ENCODE data around the gene IL15.
A peak's percentile ranks its signal among the peaks of the same experiment; 100 is the strongest.
"Not testable (repeated sequence)": the region's sequence is repeated elsewhere in the genome, so short reads cannot be mapped to it uniquely, and the experiment has no call there.

The IL15 gene, protein sequence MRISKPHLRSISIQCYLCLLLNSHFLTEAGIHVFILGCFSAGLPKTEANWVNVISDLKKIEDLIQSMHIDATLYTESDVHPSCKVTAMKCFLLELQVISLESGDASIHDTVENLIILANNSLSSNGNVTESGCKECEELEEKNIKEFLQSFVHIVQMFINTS

DNA sequence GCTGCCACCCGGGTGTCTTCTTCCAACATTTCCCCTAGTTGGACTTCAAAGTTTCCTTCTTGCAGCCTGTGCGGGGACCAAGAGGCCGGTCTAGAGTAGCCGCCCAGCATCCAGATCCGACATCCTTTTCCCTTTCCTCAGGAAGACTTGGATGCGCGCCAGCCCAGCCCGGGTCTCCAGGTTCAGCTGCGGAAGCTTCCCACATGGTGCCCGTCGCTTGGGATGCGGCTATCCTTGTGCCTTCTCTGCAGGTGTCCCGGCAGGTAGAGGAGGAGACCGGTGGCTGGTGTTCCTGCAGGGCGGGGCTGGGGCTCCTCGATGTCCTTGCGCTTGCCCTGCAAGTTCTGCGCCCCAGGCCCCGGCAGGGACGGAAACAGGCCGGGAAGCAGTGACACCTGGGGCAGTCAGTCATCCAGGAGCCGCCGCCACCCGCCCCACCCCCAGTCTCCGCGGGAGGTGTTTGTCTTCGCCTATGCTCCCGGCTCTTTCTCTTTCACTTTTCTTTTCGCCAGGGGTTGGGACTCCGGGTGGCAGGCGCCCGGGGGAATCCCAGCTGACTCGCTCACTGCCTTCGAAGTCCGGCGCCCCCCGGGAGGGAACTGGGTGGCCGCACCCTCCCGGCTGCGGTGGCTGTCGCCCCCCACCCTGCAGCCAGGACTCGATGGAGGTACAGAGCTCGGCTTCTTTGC, at the start of gene IL15:
Gene IL15 (plus strand): TSS at position 502 of the 689 bp plus-strand sequence. CDS start 82,882 bp downstream, outside the sequence.
- H3K27ac ChIP-seq: no peak within 1 kb of the TSS
- H3K4me1 ChIP-seq (ENCODE audit: control insufficient read depth in 1 of 2, insufficient read depth in 1 of 2, low read depth in 1 of 2, low read length in 1 of 2): peaks cover 0 to 5% of the 10 kb centered on the region in 2 experiments
- TF ChIP-seq, protein P1, sequence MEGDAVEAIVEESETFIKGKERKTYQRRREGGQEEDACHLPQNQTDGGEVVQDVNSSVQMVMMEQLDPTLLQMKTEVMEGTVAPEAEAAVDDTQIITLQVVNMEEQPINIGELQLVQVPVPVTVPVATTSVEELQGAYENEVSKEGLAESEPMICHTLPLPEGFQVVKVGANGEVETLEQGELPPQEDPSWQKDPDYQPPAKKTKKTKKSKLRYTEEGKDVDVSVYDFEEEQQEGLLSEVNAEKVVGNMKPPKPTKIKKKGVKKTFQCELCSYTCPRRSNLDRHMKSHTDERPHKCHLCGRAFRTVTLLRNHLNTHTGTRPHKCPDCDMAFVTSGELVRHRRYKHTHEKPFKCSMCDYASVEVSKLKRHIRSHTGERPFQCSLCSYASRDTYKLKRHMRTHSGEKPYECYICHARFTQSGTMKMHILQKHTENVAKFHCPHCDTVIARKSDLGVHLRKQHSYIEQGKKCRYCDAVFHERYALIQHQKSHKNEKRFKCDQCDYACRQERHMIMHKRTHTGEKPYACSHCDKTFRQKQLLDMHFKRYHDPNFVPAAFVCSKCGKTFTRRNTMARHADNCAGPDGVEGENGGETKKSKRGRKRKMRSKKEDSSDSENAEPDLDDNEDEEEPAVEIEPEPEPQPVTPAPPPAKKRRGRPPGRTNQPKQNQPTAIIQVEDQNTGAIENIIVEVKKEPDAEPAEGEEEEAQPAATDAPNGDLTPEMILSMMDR (IDR thresholded peaks at IDR 0.05): no peak
- no peaks in the 10 kb centered on the region for H3K36me3 ChIP-seq
- peak within 1 kb of the TSS; percentile 53 to 55 for H3K4me3 ChIP-seq (ENCODE audit: low read depth in 1 of 2, low read length in 1 of 2)
- no peaks in the 10 kb centered on the region for H3K9me3 ChIP-seq
- peaks cover 68% of the 10 kb centered on the region for H3K27me3 ChIP-seq

- Histone ChIP-seq H3K4me3 (ENCODE audit: low read depth in 1 of 2, low read length in 1 of 2) (no peak overlapping the region), H3K9me3 (no peaks in the 10 kb centered on the region), H3K4me1 (ENCODE audit: control insufficient read depth in 1 of 2, insufficient read depth in 1 of 2, low read depth in 1 of 2, low read length in 1 of 2) (no peaks in the 10 kb centered on the region), H3K36me3 (no peaks in the 10 kb centered on the region), H3K27ac (no peak overlapping the region), H3K27me3 (no peaks in the 10 kb centered on the region)
- TF ChIP-seq, protein P1 (IDR thresholded peaks at IDR 0.05): no peak
Measured at GRCh38 chr4:141587897-141588296, 48.5 kb upstream of the IL15 start.

- Histone ChIP-seq H3K27me3 (no peaks in the 10 kb centered on the region), H3K36me3 (no peaks in the 10 kb centered on the region), H3K4me1 (ENCODE audit: control insufficient read depth in 1 of 2, insufficient read depth in 1 of 2, low read depth in 1 of 2, low read length in 1 of 2) (no peaks in the 10 kb centered on the region), H3K4me3 (ENCODE audit: low read depth in 1 of 2, low read length in 1 of 2) (no peak overlapping the region), H3K27ac (no peak overlapping the region), H3K9me3 (no peaks in the 10 kb centered on the region)
- TF ChIP-seq, protein P1 (IDR thresholded peaks at IDR 0.05): no peak
Measured at GRCh38 chr4:141595531-141595930, 40.9 kb upstream of the IL15 start.

DNA sequence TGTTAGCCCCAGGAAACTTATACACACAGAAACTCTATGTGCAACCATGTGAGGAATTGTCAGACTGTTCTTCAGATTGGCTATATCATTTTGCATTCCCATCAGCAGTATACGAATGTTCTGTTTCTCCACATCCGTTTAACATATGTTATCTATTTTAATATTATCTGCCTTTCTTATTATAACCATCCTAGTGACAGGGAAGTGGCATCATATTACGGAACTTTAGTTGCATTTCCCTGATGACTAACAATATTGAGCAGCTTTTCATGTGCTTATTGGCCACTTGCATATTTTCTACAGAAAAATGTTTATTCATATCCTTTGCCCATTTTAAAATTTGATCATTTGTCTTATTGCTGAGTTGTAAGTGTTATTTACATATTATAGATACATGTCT, 36.5 kb upstream of the IL15 start:
- H3K36me3 ChIP-seq: no peaks in the 10 kb centered on the region
- TF ChIP-seq, protein P1 (IDR thresholded peaks at IDR 0.05): no peak
- H3K27me3 ChIP-seq: no peaks in the 10 kb centered on the region
- H3K27ac ChIP-seq: no peak overlapping the region
- no peaks in the 10 kb centered on the region for H3K4me1 ChIP-seq (ENCODE audit: control insufficient read depth in 1 of 2, insufficient read depth in 1 of 2, low read depth in 1 of 2, low read length in 1 of 2)
- no peaks in the 10 kb centered on the region for H3K9me3 ChIP-seq
- no peak overlapping the region for H3K4me3 ChIP-seq (ENCODE audit: low read depth in 1 of 2, low read length in 1 of 2)

GRCh38 chr4:141604683-141605082, 31.7 kb upstream of the IL15 start:
- H3K27me3 ChIP-seq; H3K27ac ChIP-seq; H3K4me3 ChIP-seq (ENCODE audit: low read depth in 1 of 2, low read length in 1 of 2); H3K4me1 ChIP-seq (ENCODE audit: control insufficient read depth in 1 of 2, insufficient read depth in 1 of 2, low read depth in 1 of 2, low read length in 1 of 2); H3K36me3 ChIP-seq; H3K9me3 ChIP-seq: not testable (repeated sequence)

- TF ChIP-seq, protein P1 (IDR thresholded peaks at IDR 0.05): no peak
- Histone ChIP-seq H3K27me3 (no peaks in the 10 kb centered on the region), H3K4me3 (ENCODE audit: low read depth in 1 of 2, low read length in 1 of 2) (no peak overlapping the region), H3K4me1 (ENCODE audit: control insufficient read depth in 1 of 2, insufficient read depth in 1 of 2, low read depth in 1 of 2, low read length in 1 of 2) (no peaks in the 10 kb centered on the region), H3K27ac (no peak overlapping the region), H3K9me3 (no peaks in the 10 kb centered on the region), H3K36me3 (no peaks in the 10 kb centered on the region)
Measured at GRCh38 chr4:141605425-141605856, 30.9 kb upstream of the IL15 start.

Measured in neutrophil (primary cell).